HepG2 (cell line): Measurements from ENCODE around the gene GPC6. TPM values are rescaled to one million over a fixed set of nuclear protein-coding genes. Genes with fewer than 3 reads are reported as not detected.
A peak's percentile ranks its signal among the peaks of the same experiment; 100 is the strongest.

ENCODE experiments used
- DMTF1 ChIP-seq: sonication (generic); formaldehyde crosslinking; IDR thresholded peaks from 2 replicates; pipeline ENCODE4 v1.4.0; 2020; ENCODE audit warnings: mild to moderate bottlenecking, missing genetic modification reagents
- EP300 ChIP-seq, 3 experiments: sonication (generic) in 1 of 3; formaldehyde crosslinking in 1 of 3; IDR thresholded peaks; 2 replicates each; pipeline versions ENCODE4 v1.5.1 to v1.6.1; 2011 to 2020; ENCODE audit warnings: low read depth in 2 of 3, low read length in 2 of 3, borderline replicate concordance in 1 of 3, improper control_type of control experiment in 1 of 3, mild to moderate bottlenecking in 1 of 3, missing genetic modification reagents in 1 of 3, moderate library complexity in 1 of 3
- ESRRA ChIP-seq: sonication (generic); formaldehyde crosslinking; IDR thresholded peaks from 2 replicates; pipeline ENCODE4 v1.5.1; 2020; ENCODE audit warnings: mild to moderate bottlenecking, low read depth, missing genetic modification reagents
- FOXJ3 ChIP-seq: sonication (generic); formaldehyde crosslinking; IDR thresholded peaks from 2 replicates; pipeline ENCODE4 v1.4.0; 2020; ENCODE audit warnings: missing genetic modification reagents, mild to moderate bottlenecking, borderline replicate concordance
- PATZ1 ChIP-seq: sonication (generic); formaldehyde crosslinking; IDR thresholded peaks from 2 replicates; pipeline ENCODE4 v1.4.0; 2020; ENCODE audit warnings: missing genetic modification reagents
- ZFP82 ChIP-seq: sonication (generic); formaldehyde crosslinking; IDR thresholded peaks from 2 replicates; pipeline ENCODE4 v1.5.1; 2020; ENCODE audit warnings: mild to moderate bottlenecking, missing genetic modification reagents, borderline replicate concordance
- ZMAT5 ChIP-seq: sonication (generic); formaldehyde crosslinking; IDR thresholded peaks from 2 replicates; pipeline ENCODE4 v1.5.0; 2020; ENCODE audit warnings: mild to moderate bottlenecking, low read depth, missing genetic modification reagents, borderline replicate concordance
- ZNF350 ChIP-seq: sonication (generic); formaldehyde crosslinking; IDR thresholded peaks from 2 replicates; pipeline ENCODE4 v1.4.0; 2020; ENCODE audit warnings: mild to moderate bottlenecking, low read depth, missing genetic modification reagents, borderline replicate concordance
- ZSCAN29 ChIP-seq: sonication (generic); formaldehyde crosslinking; conservative IDR thresholded peaks from 2 replicates; pipeline ENCODE4 v1.4.0; 2020; ENCODE audit warnings: mild to moderate bottlenecking, missing genetic modification reagents
- polyA plus RNA-seq, 8 experiments: library from polyadenylated mRNA; depleted of rRNA in 3 of 8; stranded (reverse) in 7 of 8; unstranded in 1 of 8; fragments of >200 nt; fragmentation: Illumina TruSeq in 4 of 8; extraction: Trizol in 4 of 8; gene quantifications; 2 replicates each; pipeline versions ENCODE4 v1.2.1 to v1.2.3, GENCODE V29; 2011 to 2016; ENCODE audit warnings: low read depth in 4 of 8, missing spikeins in 1 of 8, mixed read lengths in 1 of 8; ENCODE audit not compliant: insufficient read depth in 1 of 8
- total RNA-seq, 5 experiments: library from RNA; depleted of rRNA; stranded (reverse); fragments of >200 nt; fragmentation: Illumina TruSeq; extraction: Trizol; gene quantifications; 2 replicates each; pipeline ENCODE4 v1.2.3, GENCODE V29; 2016; ENCODE audit warnings: low read depth in 1 of 5

GPC6 gene
- total and polyA plus RNA-seq, 2 of the 13 experiments (the other 11 are each of a cell fraction or from before 2014, with no cell fraction given) = 24.5 to 33.9 TPM

DNA sequence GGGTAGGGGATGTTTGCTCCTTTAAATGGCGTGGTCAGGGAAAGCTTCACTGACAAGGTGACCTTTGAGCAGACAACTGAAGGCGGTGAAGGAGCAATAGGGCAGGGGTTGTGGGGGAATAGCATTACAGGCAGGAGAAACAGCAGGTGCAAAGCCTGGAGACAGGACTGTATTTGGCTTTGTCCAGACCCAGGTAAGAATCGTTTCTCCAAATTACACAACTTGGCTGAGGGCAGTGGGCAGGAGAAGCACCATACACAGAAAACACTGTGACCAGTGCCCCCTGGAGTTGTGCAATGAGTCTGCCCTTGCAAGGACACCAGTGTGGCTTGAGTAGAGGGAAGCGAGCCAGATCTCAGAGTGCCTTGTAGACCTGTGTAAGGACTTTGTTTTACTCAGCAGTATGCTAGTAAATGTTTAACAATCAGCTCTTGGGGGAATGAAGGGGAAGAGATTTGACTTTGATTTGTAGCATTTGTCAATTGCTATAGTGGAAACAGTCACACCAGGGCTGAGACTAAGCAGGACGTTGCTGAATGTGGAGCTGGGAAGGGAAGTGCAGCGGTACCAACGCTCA, 892.8 kb downstream of the GPC6 start (continued):
- TF ChIP-seq PATZ1 (peak; percentile 58), ESRRA (CRISPR knock-in tag) (peak; percentile 93), ZFP82 (peak; percentile 62; the same call in 1 of the 2 replicates), ZMAT5 (no peak), DMTF1 (CRISPR knock-in tag) (no peak), ZNF350 (peak; percentile 84; the same call in 1 of the 2 replicates), ZSCAN29 (CRISPR knock-in tag) (peak; percentile 98), EP300 (IDR thresholded peaks at IDR 0.05; ENCODE audit: low read depth in 2 of 2, low read length in 2 of 2) (peak in 1 of 2 experiments; percentile 55; a peak in 1 of 4 replicates), EP300 (CRISPR knock-in tag; IDR thresholded peaks at IDR 0.05; ENCODE audit: borderline replicate concordance) (no peak), FOXJ3 (peak; percentile 77; the same call in 1 of the 2 replicates)
